DMS 273 (cell line): ENCODE data around the gene HDGF.
A peak's percentile ranks its signal among the peaks of the same experiment; 100 is the strongest.

Experiments used
- DNase-seq: peaks from one replicate; lab custom pipeline; 2025; ENCODE audit not compliant: unreplicated experiment; lab: John Stamatoyannopoulos, UW

Gene HDGF

DNA sequence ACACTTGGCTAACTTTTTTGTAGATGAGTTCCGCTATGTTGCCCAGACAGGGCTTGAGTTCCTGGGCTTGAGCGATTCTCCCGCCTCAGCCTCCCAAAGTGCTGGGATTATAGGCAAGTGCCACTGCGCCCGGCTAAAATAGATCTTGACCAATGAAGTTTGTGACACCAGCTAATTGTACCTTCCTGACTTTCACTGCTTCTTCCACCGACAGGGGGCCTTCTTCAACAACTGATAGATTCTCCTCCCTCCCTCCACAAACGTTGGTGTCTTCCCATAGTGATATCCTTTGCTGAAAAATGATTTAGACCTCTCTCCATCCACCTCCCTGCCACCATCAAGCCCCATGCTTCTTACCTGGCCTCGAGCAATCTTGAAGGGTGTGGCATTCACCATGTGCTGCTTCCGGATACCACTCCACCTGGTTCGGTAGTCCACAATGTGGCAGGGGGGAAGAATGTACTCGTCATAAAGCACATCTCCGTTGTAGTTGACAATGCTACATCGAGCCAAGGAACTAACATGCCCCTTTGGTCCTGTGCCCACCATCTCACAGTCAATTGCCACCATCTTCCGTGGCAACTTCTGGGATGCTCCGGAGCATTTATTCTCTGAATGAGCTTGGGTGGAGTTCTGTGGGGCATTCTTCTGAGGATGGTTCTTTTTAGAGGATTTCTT, 24.8 kb downstream of the HDGF start:
- peak; percentile 89 for DNase-seq

DNA sequence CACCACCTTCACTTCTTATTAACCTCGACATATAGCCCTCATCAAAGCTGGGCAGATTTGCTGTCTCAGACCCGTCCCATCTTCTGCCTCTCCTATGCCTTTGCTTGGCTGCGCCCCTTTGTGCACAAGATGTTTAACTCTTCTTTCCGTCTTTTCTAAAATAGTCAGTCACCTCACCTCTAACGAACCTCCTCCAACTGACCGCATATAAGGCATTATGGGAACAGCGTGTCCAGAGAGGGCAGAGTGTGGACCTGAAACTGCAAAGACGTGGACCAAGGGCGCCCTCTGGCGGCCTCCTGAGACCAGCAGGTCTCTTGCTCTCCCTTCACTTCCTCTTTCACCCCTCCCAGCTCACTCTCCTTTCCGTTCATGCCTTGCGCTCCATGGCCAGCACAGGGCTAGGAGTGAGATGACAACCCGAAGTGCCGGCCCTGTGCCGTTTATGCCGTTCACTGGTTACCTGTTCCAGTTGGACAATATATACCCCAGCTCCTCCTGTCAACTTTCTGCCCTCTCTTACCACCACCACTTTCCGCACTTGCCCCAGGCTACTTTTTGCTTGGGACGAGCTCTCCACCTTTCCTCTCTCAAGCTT, 25.7 kb downstream of the HDGF start:
- peak; percentile 93 for DNase-seq

DNA sequence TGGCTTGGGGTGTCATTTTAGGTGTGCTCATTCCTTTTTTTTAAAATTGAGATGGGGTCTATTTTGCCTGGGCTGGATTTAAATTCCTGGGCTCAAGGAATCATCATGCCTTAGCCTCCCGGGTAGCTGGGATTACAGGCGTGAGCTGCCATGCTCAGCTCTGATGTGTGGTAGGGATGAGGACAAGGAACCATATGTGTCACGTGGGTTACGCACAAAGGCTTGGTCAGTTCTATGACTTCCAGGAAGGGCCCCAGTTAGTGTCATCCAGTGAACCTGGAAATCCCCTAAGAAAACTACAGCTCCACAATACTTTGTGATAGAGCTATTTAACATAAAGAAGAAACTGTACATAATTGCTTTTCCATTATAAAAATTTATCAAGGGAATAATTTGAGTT, 29.9 kb downstream of the HDGF start:
- no peak for DNase-seq

GRCh38 chr1:156721131-156721530, 30.3 kb downstream of the HDGF start:
- DNase-seq: no peak

DNA sequence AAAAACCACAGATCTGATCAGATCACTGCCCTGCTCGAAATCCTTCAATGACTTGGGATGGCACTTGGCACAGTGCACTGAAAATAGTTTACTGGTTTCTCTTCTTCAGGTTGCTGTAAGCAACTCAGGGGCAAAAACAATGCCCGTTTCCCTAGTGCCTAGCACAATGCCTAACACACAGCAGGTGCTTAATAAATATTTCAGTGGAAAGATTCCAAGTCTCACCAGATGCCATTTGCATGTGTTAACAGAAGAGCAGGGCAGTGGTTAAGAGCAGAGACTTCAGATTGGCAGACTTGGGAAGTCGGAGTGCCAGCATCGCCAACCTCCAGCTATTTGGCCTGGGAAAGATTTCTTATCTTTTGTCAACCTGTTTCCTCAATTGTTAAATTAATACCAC, 34.1 kb downstream of the HDGF start:
- peak; percentile 88 for DNase-seq

DNA sequence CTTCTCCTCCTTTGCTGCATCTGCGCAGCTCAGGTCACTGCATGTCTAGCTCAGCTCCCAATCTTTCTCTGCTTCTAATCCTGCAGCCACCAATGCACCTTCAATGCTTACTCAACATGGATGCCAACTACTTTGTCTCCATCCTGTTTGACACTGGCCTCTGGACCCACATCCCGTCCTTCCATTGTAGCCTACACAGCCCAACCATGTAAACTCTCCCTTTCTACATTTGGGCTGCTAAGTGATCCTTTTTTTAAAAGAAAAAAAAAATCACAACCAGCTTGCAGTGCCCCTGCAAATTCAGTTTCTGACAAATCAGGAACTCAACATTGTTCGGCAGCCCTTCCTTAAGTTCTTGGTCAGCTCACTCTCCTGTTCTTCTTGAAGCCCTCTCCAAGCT, 36.6 kb downstream of the HDGF start:
- DNase-seq: no peak

DNA sequence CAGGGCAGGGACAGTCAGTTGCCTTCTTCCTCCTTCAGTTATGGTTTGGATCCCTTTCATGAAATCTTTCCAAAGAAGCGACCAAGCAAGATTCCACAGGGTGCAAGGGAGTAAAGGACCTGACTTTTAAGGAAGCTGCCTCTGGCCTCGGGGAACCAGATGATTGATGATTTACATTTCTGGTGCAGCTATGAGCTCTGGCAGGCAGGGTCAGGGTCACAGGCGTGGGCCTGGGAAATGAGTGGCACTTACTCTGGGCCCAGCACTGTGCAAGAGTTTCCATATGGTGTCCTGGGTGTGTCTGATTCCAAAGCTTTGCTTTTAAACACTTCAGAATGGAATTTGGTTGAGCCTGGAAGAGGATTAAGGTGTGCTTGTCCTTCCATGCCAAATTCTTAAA, 38.8 kb downstream of the HDGF start:
- no peak for DNase-seq

DNA sequence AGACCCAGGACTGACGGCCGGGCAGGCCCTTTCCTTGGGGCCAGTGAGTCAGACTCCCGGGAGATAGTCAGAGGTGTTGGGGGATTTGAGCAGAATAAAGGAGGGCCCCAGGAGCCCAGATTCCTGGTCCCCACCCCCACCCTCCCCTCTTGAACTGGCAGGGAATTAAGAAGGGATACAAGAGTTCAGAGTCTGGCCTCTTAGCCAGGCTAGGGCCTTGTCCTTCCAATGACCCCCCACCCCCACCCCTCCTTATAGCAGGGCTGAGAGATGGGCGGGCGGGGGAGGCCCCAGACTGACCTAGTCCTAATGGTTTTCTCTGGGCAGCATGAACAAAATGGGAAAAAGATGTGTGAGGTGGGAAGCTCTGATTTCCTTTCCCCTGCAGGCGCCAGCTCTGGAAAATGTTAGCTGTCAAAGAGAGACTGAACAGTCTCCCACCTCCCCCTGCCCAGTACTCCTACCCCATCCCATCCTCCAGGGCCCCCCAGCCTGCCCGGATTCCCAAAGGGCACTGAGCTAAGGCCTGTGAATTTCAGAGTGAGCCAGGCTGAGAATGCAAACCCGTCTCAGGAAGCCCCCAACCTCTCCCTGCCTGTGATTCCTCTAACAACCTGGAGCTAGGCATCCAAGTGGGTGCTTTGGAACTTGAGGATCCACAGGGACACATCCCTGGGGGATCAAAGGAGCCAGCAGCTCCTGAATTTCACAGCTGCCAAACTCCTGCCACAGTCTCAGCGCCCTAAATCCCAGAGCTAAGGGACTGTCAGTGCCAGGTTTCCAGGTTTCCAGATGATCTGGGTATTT, 40.3 kb downstream of the HDGF start:
- no peak for DNase-seq

GRCh38 chr1:156709757-156710489, 41.6 kb downstream of the HDGF start:
- DNase-seq: peak; percentile 93

- no peak for DNase-seq
Observed at GRCh38 chr1:156709031-156709430, 42.4 kb downstream of the HDGF start.

DNA sequence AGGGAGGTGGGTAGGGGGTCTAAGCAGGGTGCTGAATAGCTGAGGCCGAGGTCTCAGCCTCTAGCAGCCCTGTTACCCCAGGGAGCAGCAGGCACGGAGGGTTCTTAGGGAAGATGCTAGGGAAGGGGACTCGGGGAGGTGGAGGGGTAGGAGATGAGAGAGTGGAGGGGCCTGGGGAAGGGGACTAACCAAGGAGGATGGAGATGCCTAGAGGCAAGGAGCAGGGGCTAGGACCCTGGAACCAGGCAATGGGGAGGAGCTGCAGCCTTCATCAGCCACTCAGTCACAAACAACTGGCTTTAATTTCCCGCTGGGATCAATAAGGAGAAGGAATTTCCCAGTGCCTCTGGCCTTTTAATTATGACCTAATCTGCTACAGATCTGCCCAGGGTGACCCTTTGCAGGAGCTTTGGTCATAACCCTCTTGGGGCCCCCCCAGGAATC, 43.2 kb downstream of the HDGF start:
- DNase-seq: no peak

- no peak for DNase-seq
Observed at GRCh38 chr1:156707417-156708217, 43.9 kb downstream of the HDGF start.

DNA sequence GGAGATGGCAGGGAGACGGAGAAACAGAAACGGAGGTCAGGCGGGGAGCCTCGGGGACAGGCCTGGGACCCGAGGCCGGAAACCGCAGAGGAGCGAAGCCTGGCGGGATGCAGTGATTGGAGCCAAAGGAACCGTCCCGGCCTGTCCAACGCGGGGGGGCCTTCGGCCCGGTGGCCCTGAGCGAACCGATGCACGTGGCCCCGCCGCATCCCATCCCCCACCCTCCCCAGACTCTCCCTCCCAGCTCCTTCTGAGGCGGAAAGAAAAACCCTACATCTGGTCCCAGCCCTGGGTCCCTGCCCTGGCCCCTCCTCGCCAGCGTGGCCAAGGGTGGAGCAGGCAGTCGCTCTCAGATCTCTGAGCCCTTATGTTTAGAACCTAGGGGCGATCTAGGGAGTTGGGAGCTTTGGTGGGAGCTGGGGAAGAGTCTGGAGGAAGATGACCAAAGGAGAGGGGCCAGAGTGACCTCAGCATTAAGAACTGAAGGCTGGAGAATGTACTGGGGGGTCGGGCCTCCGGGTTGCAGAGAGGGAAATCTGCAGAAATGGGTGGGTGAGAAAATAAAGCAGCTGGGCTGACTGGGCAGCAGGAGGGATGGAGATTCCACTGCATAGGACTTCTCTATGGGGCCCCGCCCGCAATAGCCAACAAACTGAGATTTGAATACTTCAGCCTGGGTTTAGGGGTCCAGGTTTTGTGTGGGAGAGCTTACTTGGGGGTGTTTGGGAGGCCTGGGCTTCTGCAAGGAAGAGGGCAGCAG, 44.6 kb downstream of the HDGF start:
- DNase-seq: peak; percentile 67

DNA sequence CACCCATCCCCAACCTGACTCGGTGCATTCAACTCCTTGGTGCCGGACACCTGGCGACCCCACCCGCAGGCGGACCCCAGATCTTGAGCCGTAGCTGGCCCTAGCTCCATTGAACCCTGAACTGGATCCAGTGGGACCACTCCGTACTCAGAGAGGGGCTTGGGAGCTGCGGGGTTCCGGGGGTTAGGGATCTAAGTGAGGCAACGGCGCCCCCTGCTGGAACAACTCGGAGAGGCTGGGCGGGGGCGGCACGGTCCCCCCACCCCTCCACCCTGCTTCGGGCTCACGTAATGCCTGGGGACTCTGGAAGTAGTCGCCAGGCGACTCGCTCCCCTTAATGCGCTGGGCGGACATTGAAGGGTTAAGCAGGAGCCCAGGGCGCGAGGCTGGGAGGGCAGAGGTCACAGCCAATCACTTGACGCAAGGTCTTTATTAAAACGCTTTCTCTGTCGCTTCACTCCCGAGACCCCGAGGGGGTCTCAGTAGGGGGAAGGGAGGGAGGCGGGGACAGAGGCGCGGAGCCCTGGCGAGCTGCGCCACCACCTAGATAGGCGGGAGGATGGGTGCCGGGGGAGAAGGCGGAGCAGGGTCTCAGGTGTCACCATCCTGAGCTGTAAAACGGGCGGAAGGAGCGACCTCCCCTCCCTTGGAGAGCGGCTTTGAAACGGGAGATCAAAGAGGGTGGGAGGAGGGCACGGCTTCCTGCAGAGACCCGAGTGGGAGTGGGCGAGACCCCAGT, 45.4 kb downstream of the HDGF start:
- DNase-seq: peak; percentile 87

- peak; percentile 72 for DNase-seq
Observed at GRCh38 chr1:156705321-156705917, 46.1 kb downstream of the HDGF start, which contains the start of gene CRABP2. Gene CRABP2 (minus strand): TSS chr1:156705583. CDS start chr1:156705446, 137 bp downstream.

DNA sequence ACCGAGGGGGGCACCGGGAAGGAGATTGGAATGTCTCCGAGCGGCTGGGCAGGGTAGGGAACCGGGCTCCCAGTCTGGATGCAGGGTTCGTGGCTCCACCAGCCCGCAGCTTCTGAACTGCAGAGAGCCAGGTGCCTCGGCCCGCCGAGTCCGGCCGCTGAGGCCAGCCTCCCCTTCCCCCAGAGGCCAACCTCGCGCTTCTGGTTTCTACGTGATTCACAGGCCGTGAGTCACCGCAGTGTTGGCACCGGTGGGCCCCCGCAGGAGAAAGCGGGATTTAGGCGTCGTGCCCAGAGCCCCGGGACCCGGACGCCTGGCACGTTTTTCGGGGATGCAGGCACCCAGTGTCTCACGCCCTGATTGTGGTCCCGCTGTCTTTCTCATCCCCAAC, 46.5 kb downstream of the HDGF start:
- DNase-seq: peak; percentile 57

GRCh38 chr1:156704166-156704711, 47.2 kb downstream of the HDGF start:
- no peak for DNase-seq

DNA sequence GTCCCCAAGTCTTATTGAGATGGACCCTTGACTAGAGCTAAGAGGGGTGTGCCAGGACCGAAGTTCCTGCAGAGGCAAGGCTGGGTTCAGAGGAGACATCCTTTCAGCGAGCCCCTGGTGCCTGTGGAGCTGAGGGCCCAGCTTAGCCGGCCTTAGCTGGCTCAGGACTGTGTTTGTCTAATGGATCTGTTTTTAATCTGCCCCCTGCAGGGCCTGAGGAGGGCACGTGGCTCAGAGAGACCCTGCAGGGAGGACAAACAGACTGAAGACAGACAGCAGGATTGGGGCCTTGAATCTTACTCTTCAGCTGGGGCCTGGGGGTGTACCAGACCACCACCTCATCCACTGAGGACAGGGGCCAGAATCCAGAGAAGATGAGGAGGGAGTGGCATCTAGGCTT, 47.7 kb downstream of the HDGF start:
- DNase-seq: peak; percentile 46
